WTC11 (cell line): ENCODE data around the gene LPCAT4.

Experiments
- CBFB ChIP-seq: sonication (generic); formaldehyde crosslinking; IDR thresholded peaks from 2 replicates; pipeline ENCODE4 v1.8.1; 2022; ENCODE audit warnings: mild to moderate bottlenecking, low read depth, missing genetic modification reagents
- CREM ChIP-seq: sonication (generic); formaldehyde crosslinking; IDR thresholded peaks from 2 replicates; pipeline ENCODE4 v1.8.1; 2022; ENCODE audit warnings: mild to moderate bottlenecking, missing genetic modification reagents, moderate library complexity
- CTCF ChIP-seq: fragments of 200-600 bp; IDR thresholded peaks from 2 replicates; pipeline ENCODE4 v1.8.0; 2022; ENCODE audit warnings: antibody characterized with exemption
- E2F4 ChIP-seq: sonication (generic); formaldehyde crosslinking; IDR thresholded peaks from 2 replicates; pipeline ENCODE4 v1.8.1; 2022; ENCODE audit warnings: low read depth, mild to moderate bottlenecking, moderate library complexity, missing genetic modification reagents, borderline replicate concordance
- E2F5 ChIP-seq: sonication (generic); formaldehyde crosslinking; IDR thresholded peaks from 2 replicates; pipeline ENCODE4 v1.8.1; 2022; ENCODE audit warnings: mild to moderate bottlenecking, moderate library complexity, missing genetic modification reagents
- FOXK1 ChIP-seq: sonication (generic); formaldehyde crosslinking; IDR thresholded peaks from 2 replicates; pipeline ENCODE4 v1.8.0; 2022; ENCODE audit warnings: mild to moderate bottlenecking, moderate library complexity, missing genetic modification reagents
- HMGXB4 ChIP-seq: sonication (generic); formaldehyde crosslinking; IDR thresholded peaks from 2 replicates; pipeline ENCODE4 v1.8.1; 2023; ENCODE audit warnings: mild to moderate bottlenecking, moderate library complexity, missing genetic modification reagents
- JUN ChIP-seq: sonication (generic); formaldehyde crosslinking; IDR thresholded peaks from 2 replicates; pipeline ENCODE4 v1.8.0; 2023; ENCODE audit warnings: mild to moderate bottlenecking, missing genetic modification reagents
- MXD4 ChIP-seq: fragments of 250-450 bp; sonication (Bioruptor Pico); IDR thresholded peaks from 2 replicates; pipeline ENCODE4 v1.8.0; 2021; ENCODE audit warnings: mild to moderate bottlenecking, moderate library complexity, borderline replicate concordance
- PREB ChIP-seq: sonication (generic); formaldehyde crosslinking; IDR thresholded peaks from 2 replicates; pipeline ENCODE4 v1.8.1; 2022; ENCODE audit warnings: mild to moderate bottlenecking, missing genetic modification reagents, moderate library complexity, borderline replicate concordance
- PRRX2 ChIP-seq: fragments of 250-450 bp; sonication (Bioruptor Pico); IDR thresholded peaks from 2 replicates; pipeline ENCODE4 v1.8.0; 2021; ENCODE audit warnings: mild to moderate bottlenecking
- ZBTB21 ChIP-seq: sonication (generic); formaldehyde crosslinking; IDR thresholded peaks from 2 replicates; pipeline ENCODE4 v1.8.1; 2023; ENCODE audit warnings: mild to moderate bottlenecking, missing genetic modification reagents, borderline replicate concordance

GRCh38 chr15:34334672-34335071 lies 32.3 kb downstream of the LPCAT4 start:
- TF ChIP-seq CTCF (no peak), JUN (CRISPR knock-in tag) (no peak), CREM (no peak), ZBTB21 (CRISPR knock-in tag) (no peak), E2F5 (CRISPR knock-in tag) (no peak), HMGXB4 (CRISPR knock-in tag) (no peak), PREB (no peak), CBFB (CRISPR knock-in tag) (no peak), E2F4 (CRISPR knock-in tag) (no peak), MXD4 (no peak), PRRX2 (CRISPR knock-in tag) (no peak), FOXK1 (CRISPR knock-in tag) (no peak)
